ENCODE measurements around the gene ADCYAP1R1. TPM values are rescaled to one million over a fixed set of nuclear protein-coding genes. Genes with fewer than 3 reads are reported as not detected.

Gene ADCYAP1R1
- total RNA-seq, 1 experiment from 2014 or later = 8.9 TPM

DNA sequence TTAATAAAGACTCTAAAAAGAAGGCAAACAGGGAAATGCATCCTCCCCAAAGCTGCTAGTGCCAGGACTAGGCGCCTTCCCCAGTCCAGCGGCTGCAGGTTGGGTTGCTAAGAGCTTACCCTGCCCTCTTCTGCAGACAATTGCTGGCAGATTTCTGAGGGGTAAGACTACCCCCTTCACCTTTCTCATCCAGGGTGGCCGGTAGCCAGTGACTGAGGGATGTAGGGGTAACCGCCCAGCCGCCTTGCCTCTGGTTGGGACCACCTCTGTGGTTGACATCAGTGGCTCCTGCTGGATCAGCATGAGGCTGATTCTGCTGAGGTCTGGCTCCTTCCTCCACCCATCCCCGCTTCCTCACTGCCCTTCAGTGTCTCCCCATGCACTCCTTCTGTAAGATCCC lies 71.2 kb downstream of the ADCYAP1R1 start:
- H3K56ac ChIP-seq (ENCODE audit: insufficient read length, low read depth, low read length) = no peak overlapping the region
- no peak overlapping the region for H4K5ac ChIP-seq (ENCODE audit: insufficient read length, low read depth, low read length)
- H4K8ac ChIP-seq (replicated peaks; ENCODE audit: insufficient read length, low read depth, low read length) = no peak overlapping the region
- no peaks in the 10 kb centered on the region for H3K27me3 ChIP-seq (ENCODE audit: insufficient read depth, low read length)
- no CpG with 5 or more reads among the region's 6 CpGs for WGBS (ENCODE audit: extremely low coverage, insufficient read length, low lambda C conversion rate)
- Mint-ChIP-seq H3K4me3 (no peak overlapping the region), H3K9me3 (no peaks in the 10 kb centered on the region), H3K36me3 (ENCODE audit: insufficient read depth in 1 of 3, low read depth in 3 of 3) (no peaks in the 10 kb centered on the region), H3K27me3 (ENCODE audit: low read depth) (peaks cover 7% of the 10 kb centered on the region), H3K27ac (no peak overlapping the region), H3K4me1 (peaks cover 6% of the 10 kb centered on the region in 2 experiments)
- H3K23me2 ChIP-seq (ENCODE audit: insufficient read length, low read depth, low read length, poor library complexity, severe bottlenecking) = no peaks in the 10 kb centered on the region
- H3T11ph ChIP-seq (ENCODE audit: low read length) = no peak overlapping the region
- H3K4me2 ChIP-seq (ENCODE audit: insufficient read depth, insufficient read length, low read length) = no peak overlapping the region
- DNase-seq = peak; percentile 14
- H3K9me3 ChIP-seq (ENCODE audit: control insufficient read depth, low read depth, low read length) = no peaks in the 10 kb centered on the region
- H2AFZ ChIP-seq (ENCODE audit: low read length) = no peak overlapping the region
- no peak overlapping the region for H4K91ac ChIP-seq (ENCODE audit: insufficient read length, low read depth, low read length)
- no peak overlapping the region for H2BK20ac ChIP-seq (ENCODE audit: low read depth, low read length, poor library complexity, severe bottlenecking)
- no peak overlapping the region for H2BK15ac ChIP-seq (ENCODE audit: low read depth, low read length)
- no peak overlapping the region for H2BK120ac ChIP-seq (ENCODE audit: low read depth, low read length, poor library complexity, severe bottlenecking)
- no peak overlapping the region for H2AK5ac ChIP-seq (ENCODE audit: insufficient read length, low read length)
- H3K23ac ChIP-seq (ENCODE audit: insufficient read length, low read depth, low read length) = no peak overlapping the region
- H3K27ac ChIP-seq (ENCODE audit: insufficient read length, low read depth, low read length) = no peak overlapping the region
- H2BK5ac ChIP-seq (ENCODE audit: insufficient read length, low read length) = no peak overlapping the region
- H3K79me2 ChIP-seq (ENCODE audit: insufficient read depth, low read length) = no peaks in the 10 kb centered on the region
- H3K14ac ChIP-seq (ENCODE audit: insufficient read depth, low read length) = no peak overlapping the region
- H3K4ac ChIP-seq (ENCODE audit: low read depth, low read length) = no peak overlapping the region
- H2BK12ac ChIP-seq (ENCODE audit: insufficient read length, low read depth, low read length) = no peak overlapping the region
- no peak overlapping the region for H3K9ac ChIP-seq (ENCODE audit: extremely low read depth, insufficient read length, low read length)
- H3K4me1 ChIP-seq (ENCODE audit: insufficient read depth, low read length) = no peaks in the 10 kb centered on the region
- H3K18ac ChIP-seq (ENCODE audit: insufficient read length, low read depth, low read length) = no peak overlapping the region
- no peaks in the 10 kb centered on the region for H4K20me1 ChIP-seq (ENCODE audit: control insufficient read depth, insufficient read depth, insufficient read length)
- no peaks in the 10 kb centered on the region for H3K79me1 ChIP-seq (ENCODE audit: insufficient read depth, low read depth, low read length, poor library complexity, severe bottlenecking)
- TF ChIP-seq, protein P1, sequence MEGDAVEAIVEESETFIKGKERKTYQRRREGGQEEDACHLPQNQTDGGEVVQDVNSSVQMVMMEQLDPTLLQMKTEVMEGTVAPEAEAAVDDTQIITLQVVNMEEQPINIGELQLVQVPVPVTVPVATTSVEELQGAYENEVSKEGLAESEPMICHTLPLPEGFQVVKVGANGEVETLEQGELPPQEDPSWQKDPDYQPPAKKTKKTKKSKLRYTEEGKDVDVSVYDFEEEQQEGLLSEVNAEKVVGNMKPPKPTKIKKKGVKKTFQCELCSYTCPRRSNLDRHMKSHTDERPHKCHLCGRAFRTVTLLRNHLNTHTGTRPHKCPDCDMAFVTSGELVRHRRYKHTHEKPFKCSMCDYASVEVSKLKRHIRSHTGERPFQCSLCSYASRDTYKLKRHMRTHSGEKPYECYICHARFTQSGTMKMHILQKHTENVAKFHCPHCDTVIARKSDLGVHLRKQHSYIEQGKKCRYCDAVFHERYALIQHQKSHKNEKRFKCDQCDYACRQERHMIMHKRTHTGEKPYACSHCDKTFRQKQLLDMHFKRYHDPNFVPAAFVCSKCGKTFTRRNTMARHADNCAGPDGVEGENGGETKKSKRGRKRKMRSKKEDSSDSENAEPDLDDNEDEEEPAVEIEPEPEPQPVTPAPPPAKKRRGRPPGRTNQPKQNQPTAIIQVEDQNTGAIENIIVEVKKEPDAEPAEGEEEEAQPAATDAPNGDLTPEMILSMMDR (conservative IDR thresholded peaks at IDR 0.05) = no peak
